ENCODE data around the gene SHC4. TPM values are rescaled to one million over a fixed set of nuclear protein-coding genes. Genes with fewer than 3 reads are reported as not detected.

Gene SHC4
- total and polyA plus RNA-seq, 9 of the 15 experiments (the other 6 are each of a cell fraction or from before 2014, with no cell fraction given) = 0.43 to 1.2 (median 0.67) TPM

GRCh38 chr15:48785712-48786111 lies 178.0 kb downstream of the SHC4 start:
- no peak overlapping the region for H3K4me3 ChIP-seq
- H3K27ac ChIP-seq (ENCODE audit: extremely low read depth, low read depth, low read length) = no peak overlapping the region
- H2AFZ ChIP-seq (ENCODE audit: low read depth, low read length) = no peak overlapping the region
- peak; percentile 54 for FAIRE-seq
- H3K9ac ChIP-seq (ENCODE audit: insufficient read depth in 1 of 2, low read depth in 2 of 2, low read length in 2 of 2) = no peak overlapping the region
- no peak for TF ChIP-seq PBX2 (CRISPR knock-in tag; IDR thresholded peaks at IDR 0.05; ENCODE audit: low read depth)
- 0 out of 2 replicates have a peak, but pooled peaks have one; percentile 34 for TF ChIP-seq PBX2 (tag; conservative IDR thresholded peaks at IDR 0.05; ENCODE audit: low read depth)
- no peak for TF ChIP-seq ELK3 (CRISPR knock-in tag; IDR thresholded peaks at IDR 0.05)
- intact Hi-C loops (cut with micrococcal nuclease) (no loop called here), in situ Hi-C loops (cut with MboI) (no loop called here)
- POLR2A ChIA-PET = interaction anchor here (1.0 kb wide), 1 partner anchor 25 kb away, joined by 5 read pairs; the partner anchor contains the start of gene CEP152
- no peaks in the 10 kb centered on the region for H4K20me1 ChIP-seq (replicated peaks; ENCODE audit: control insufficient read depth, insufficient read depth, low read length)
- H3K27me3 ChIP-seq (ENCODE audit: control insufficient read depth in 2 of 2, insufficient read depth in 2 of 2, low read length in 2 of 2) = no peaks in the 10 kb centered on the region
- no peak for ATAC-seq
- H3K79me2 ChIP-seq (ENCODE audit: control insufficient read depth, insufficient read depth, low read length) = no peaks in the 10 kb centered on the region
- BruUV-seq (replicated peaks) = no TSS peak
- peaks cover 84% of the 10 kb centered on the region for H3K36me3 ChIP-seq (ENCODE audit: control insufficient read depth, insufficient read depth, low read length)
- CTCF ChIA-PET (ENCODE audit: low intra/inter-chr PET ratio) = no interaction called here
- no peaks in the 10 kb centered on the region for H3K9me3 ChIP-seq (replicated peaks; ENCODE audit: control insufficient read depth, insufficient read depth, low read depth, low read length)
- no peak overlapping the region for H3K4me2 ChIP-seq (ENCODE audit: insufficient read depth, low read length)
- no peak for DNase-seq (ENCODE audit: extremely low read depth in 1 of 4, low spot score in 3 of 4)
- no peaks in the 10 kb centered on the region for H3K9me1 ChIP-seq (ENCODE audit: control insufficient read depth, insufficient read depth, low read length)
- 76% methylated on average over 2 of the region's 2 CpGs for WGBS (ENCODE audit: insufficient coverage, low coverage, missing lambda C conversion rate)
- no peaks in the 10 kb centered on the region for H3K4me1 ChIP-seq (replicated peaks in 1 of 2; ENCODE audit: control insufficient read depth in 2 of 2, insufficient read depth in 2 of 2, low read length in 2 of 2)

All from K562 (cell line).